HG03064 (cell line): ENCODE results near the gene GYPA.
A peak's percentile ranks its signal among the peaks of the same experiment; 100 is the strongest.
"Not testable (repeated sequence)": the region's sequence is repeated elsewhere in the genome, so short reads cannot be mapped to it uniquely, and the experiment has no call there.

Source experiments
- ATAC-seq: cut with Tn5 transposase; IDR thresholded peaks from one replicate; pipeline ENCODE4 v1.9.1; 2021; ENCODE audit warnings: low read depth; ENCODE audit not compliant: unreplicated experiment

GYPA gene

GRCh38 chr4:144140594-144141295 lies at the start of gene GYPA:
GYPA (minus strand) TSS chr4:144140718; CDS start chr4:144140635, 83 bp downstream.
- not testable (repeated sequence) for ATAC-seq

DNA sequence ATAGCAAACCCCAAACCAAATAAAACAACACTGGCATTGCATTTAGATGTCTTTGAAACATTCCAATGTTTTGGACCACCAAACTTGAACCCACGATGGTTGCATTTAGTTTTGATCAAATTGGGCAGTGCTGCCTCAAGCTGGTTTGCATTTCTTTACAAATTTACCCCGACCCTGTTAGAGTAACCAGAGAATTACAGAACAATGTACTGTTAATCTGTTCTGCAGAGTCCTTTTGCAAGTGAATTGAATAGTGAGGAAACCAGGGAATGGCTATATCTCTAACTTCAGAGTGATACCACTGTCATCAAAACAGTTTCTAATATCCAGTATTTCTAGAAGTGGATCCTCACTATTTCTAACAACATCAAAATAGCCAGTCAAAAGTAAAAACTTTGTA lies 49.5 kb upstream of the GYPA start:
- ATAC-seq = no peak

GRCh38 chr4:144189121-144189520 lies 48.6 kb upstream of the GYPA start:
- peak; percentile 80 for ATAC-seq

DNA sequence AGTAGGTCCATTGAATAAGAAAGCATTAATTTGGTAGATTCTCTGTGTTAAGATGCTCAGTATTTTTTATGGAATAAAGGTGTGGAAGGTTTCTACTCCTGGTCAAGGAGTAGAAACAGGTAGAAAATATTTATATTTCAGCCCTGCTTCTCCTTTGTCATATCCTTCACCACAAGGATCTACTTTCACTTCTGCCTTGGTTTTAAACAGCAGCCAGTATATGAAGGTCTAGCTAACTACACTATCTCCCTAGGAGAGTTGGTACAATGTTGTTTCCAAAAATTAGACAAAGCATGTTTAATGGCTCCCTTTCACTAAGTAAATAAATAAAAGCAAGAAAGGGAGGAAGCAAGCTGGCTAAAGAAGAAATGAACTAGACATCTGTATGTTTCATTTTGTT lies 44.6 kb upstream of the GYPA start:
- no peak for ATAC-seq

- no peak for ATAC-seq
Measured at GRCh38 chr4:144183165-144183564, 42.6 kb upstream of the GYPA start.

DNA sequence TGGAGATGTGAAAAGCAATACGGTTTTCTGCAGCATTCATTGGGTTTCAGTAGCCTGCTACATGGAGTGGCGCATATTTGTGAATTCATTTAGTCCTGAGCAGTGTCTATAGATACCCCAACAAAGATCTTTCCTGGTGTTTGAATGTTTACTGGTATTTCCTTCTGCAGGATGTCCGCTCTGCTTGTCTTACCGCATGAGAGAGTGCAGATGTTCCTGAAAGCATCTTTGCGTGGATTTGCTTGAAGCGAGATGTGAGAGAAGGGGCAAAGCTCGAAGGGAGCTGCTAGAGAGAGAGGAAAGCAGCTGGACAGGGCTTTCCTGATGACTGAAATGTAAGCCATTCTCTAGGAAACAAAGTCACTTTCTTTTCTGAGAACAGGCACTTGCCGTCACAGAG lies 40.9 kb upstream of the GYPA start:
- no peak for ATAC-seq

- ATAC-seq = no peak
Measured at GRCh38 chr4:144179152-144179739, 38.7 kb upstream of the GYPA start.

GRCh38 chr4:144178414-144178813 lies 37.9 kb upstream of the GYPA start:
- ATAC-seq = no peak

- no peak for ATAC-seq
Measured at GRCh38 chr4:144176476-144176875, 36.0 kb upstream of the GYPA start.

DNA sequence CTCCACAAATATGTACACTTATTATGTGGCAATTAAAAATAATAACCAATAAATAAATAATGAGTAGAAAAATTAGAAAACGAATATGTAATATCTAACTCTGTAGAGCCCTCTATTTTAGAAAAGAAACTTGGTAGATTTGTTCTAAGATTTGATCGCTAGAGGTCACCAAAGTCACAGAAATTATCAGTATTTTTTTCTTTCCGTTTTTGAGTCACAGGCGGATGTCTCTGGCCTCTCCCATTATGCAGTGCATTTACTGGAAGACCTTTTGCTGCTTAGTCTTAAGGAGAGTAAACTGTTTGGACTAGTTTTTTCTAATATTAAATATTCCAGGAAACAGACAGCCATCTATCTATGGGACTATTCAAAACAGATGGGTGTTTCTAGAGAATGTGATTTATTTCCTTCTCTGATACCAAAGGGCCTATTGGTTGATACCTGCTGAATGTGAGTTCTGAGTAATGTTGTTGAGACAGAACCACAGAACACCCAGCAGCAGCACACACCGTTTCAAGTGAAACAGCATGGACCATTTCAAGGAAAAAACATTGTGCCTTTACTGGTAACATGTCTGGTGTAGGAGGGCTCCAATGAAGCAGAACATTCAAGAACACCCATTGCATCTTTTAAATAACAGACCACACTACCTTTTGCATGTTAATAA lies 34.0 kb upstream of the GYPA start:
- ATAC-seq = peak; percentile 88

GRCh38 chr4:144171697-144172096 lies 31.2 kb upstream of the GYPA start:
- no peak for ATAC-seq

- no peak for ATAC-seq
Measured at GRCh38 chr4:144169211-144169610, 28.7 kb upstream of the GYPA start.

- ATAC-seq = no peak
Measured at GRCh38 chr4:144154044-144154443, 13.5 kb upstream of the GYPA start.

GRCh38 chr4:144142690-144143326 lies 2.3 kb upstream of the GYPA start:
- peak; percentile 79 for ATAC-seq

GRCh38 chr4:144141493-144141892 lies 975 bp upstream of the GYPA start:
- ATAC-seq = no peak

DNA sequence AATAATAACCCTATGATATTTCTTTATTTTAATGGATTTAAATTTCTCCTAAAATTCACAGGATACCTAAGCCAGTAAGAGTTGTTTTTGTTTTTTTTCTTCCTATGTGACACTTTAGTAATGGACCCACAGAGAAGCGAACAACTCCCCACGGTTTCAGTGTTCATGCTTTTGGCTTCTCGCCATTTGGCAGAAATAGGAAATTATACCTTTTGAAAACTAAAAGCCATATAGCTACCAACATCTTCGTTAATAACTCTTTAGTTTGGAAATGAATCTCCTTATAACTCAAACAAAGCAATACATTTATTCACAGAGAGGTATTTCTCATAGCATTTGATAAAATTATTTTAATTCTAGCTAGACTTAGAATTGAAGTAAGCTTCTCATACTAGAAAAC lies 527 bp downstream of the GYPA start:
- ATAC-seq = not testable (repeated sequence)

- not testable (repeated sequence) for ATAC-seq
Measured at GRCh38 chr4:144139547-144139946, 971 bp downstream of the GYPA start.

DNA sequence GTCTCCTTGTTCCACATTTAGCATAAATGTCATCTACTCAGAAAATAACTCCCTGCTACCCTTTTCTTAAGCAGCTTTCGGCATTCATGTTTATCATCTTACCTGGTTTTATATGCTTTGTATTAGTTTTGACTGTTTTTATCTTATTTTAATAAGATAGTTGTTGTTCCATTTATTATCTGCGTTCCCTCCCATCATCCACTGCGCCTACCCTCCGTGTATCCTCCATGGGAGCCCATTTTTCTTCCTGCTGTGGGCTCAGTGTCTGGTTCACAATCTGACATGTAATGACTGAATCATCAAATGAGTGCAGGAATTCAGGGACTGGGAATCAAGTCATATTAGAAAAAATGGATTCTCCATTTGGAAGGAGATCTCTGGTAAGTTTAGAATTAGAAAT lies 2.3 kb downstream of the GYPA start:
- ATAC-seq = not testable (repeated sequence)

- not testable (repeated sequence) for ATAC-seq
Measured at GRCh38 chr4:144137137-144137931, 3.2 kb downstream of the GYPA start.

DNA sequence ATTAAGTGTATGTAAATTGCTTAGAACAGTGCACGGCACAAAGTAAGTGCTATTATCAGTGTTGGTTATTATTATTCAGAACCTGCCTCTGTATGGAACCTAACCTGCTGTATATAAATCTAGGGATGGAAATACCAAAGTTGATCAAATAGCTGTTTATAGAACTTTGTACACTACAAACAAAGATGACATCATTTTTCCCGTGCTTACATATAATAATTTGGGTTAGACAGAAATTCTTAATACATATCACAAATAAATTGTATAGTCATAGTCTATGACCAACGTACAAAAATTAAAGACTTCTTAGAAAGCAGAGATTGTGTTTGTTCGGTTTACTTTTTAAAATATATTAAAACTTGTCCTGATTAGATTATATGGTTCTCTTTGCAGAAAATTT lies 4.3 kb downstream of the GYPA start:
- not testable (repeated sequence) for ATAC-seq

- ATAC-seq = not testable (repeated sequence)
Measured at GRCh38 chr4:144130167-144130566, 10.4 kb downstream of the GYPA start.
